ENCODE results near the gene C11orf97.

Gene C11orf97

GRCh38 chr11:94576306-94576705, 64.0 kb downstream of the C11orf97 start:
- no peaks in the 10 kb centered on the region for H4K20me1 ChIP-seq (ENCODE audit: insufficient read depth)
- no peak overlapping the region for H3K4me2 ChIP-seq
- no peaks in the 10 kb centered on the region for H3K27me3 ChIP-seq (ENCODE audit: insufficient read depth, low read depth)
- H3K9ac ChIP-seq = no peak overlapping the region
- H3K27ac ChIP-seq = no peak overlapping the region
- no peaks in the 10 kb centered on the region for H3K4me1 ChIP-seq (ENCODE audit: low read depth, poor library complexity, severe bottlenecking)
- no peaks in the 10 kb centered on the region for H3K36me3 ChIP-seq (ENCODE audit: insufficient read depth)
- no peak overlapping the region for H2AFZ ChIP-seq (ENCODE audit: low read depth)
- TF ChIP-seq CTCF (conservative IDR thresholded peaks at IDR 0.05; ENCODE audit: low read depth, low read length) = no peak
- H3K79me2 ChIP-seq (ENCODE audit: insufficient read depth, low read depth) = no peaks in the 10 kb centered on the region
- no peak overlapping the region for H3K4me3 ChIP-seq (IDR thresholded peaks at IDR 0.05; ENCODE audit: insufficient read depth, low read depth, low read length)

GRCh38 chr11:94577841-94578240, 65.6 kb downstream of the C11orf97 start:
- no peak for TF ChIP-seq CTCF (conservative IDR thresholded peaks at IDR 0.05; ENCODE audit: low read depth, low read length)
- no peaks in the 10 kb centered on the region for H3K79me2 ChIP-seq (ENCODE audit: insufficient read depth, low read depth)

More at GRCh38 chr11:94577841-94578240, 65.6 kb downstream of the C11orf97 start:
- Histone ChIP-seq H3K4me3 (IDR thresholded peaks at IDR 0.05; ENCODE audit: insufficient read depth, low read depth, low read length) (no peak overlapping the region), H4K20me1 (ENCODE audit: insufficient read depth) (no peaks in the 10 kb centered on the region), H2AFZ (ENCODE audit: low read depth) (no peak overlapping the region), H3K27ac (no peak overlapping the region), H3K36me3 (ENCODE audit: insufficient read depth) (no peaks in the 10 kb centered on the region), H3K27me3 (ENCODE audit: insufficient read depth, low read depth) (no peaks in the 10 kb centered on the region), H3K9ac (no peak overlapping the region), H3K4me1 (ENCODE audit: low read depth, poor library complexity, severe bottlenecking) (peaks cover 3% of the 10 kb centered on the region), H3K4me2 (no peak overlapping the region)
